Nephron (organoid): ENCODE data around the gene PKN2.
A peak's percentile ranks its signal among the peaks of the same experiment; 100 is the strongest.

Source experiments
- H3K27ac Mint-ChIP-seq, 3 experiments: 2 replicates each; pipeline ENCODE4 v1.8.0; 2020; ENCODE audit warnings: mixed read lengths in 3 of 3, mild to moderate bottlenecking in 2 of 3, moderate library complexity in 1 of 3
- H3K27me3 Mint-ChIP-seq: 2 replicates; pipeline ENCODE4 v1.8.0; 2021; ENCODE audit warnings: low read depth, mild to moderate bottlenecking, moderate library complexity, mixed read lengths
- H3K36me3 Mint-ChIP-seq: 2 replicates; pipeline ENCODE4 v1.8.0; 2020; ENCODE audit warnings: low read depth, mixed read lengths
- H3K4me1 Mint-ChIP-seq: 2 replicates; pipeline ENCODE4 v1.8.0; 2020; ENCODE audit warnings: mixed read lengths
- H3K4me3 Mint-ChIP-seq, 3 experiments: 2 replicates each; pipeline ENCODE4 v1.8.0; 2020; ENCODE audit warnings: mild to moderate bottlenecking in 3 of 3, mixed read lengths in 3 of 3, moderate library complexity in 2 of 3
- H3K9me3 Mint-ChIP-seq: 2 replicates; pipeline ENCODE4 v1.8.0; 2020; ENCODE audit warnings: mixed read lengths
- TF ChIP-seq, protein P1 (sequence below), 3 experiments: fragments of 200-600 bp; sonication (generic); IDR thresholded peaks; one replicate each; pipeline ENCODE4 v1.5.0; 2021; ENCODE audit warnings: antibody characterized with exemption in 3 of 3; ENCODE audit not compliant: unreplicated experiment in 3 of 3

Gene PKN2

DNA sequence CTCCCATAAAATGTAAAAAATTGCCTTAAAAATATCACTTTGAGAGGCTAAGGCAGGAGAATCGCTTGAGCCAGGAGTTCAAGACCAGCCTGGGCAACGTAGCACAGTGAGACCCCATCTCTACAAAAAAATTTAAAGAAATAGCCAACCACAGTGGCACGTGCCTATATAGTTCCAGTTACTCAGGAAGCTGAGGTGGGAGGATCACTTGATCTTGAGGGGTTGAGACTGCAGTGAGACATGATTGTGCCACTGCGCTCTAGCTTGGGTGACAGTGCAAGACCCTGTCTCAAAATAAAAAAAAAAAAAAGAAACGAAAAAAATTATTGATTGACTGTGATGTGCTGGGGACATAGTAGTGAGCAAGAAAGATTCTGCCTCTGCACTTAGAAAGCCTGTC, 38.4 kb downstream of the PKN2 start:
- Mint-ChIP-seq H3K27ac (no peak overlapping the region), H3K4me1 (no peaks in the 10 kb centered on the region), H3K4me3 (no peak overlapping the region), H3K36me3 (peaks cover 39% of the 10 kb centered on the region), H3K27me3 (no peaks in the 10 kb centered on the region), H3K9me3 (peaks cover 10% of the 10 kb centered on the region)
- TF ChIP-seq, protein P1, sequence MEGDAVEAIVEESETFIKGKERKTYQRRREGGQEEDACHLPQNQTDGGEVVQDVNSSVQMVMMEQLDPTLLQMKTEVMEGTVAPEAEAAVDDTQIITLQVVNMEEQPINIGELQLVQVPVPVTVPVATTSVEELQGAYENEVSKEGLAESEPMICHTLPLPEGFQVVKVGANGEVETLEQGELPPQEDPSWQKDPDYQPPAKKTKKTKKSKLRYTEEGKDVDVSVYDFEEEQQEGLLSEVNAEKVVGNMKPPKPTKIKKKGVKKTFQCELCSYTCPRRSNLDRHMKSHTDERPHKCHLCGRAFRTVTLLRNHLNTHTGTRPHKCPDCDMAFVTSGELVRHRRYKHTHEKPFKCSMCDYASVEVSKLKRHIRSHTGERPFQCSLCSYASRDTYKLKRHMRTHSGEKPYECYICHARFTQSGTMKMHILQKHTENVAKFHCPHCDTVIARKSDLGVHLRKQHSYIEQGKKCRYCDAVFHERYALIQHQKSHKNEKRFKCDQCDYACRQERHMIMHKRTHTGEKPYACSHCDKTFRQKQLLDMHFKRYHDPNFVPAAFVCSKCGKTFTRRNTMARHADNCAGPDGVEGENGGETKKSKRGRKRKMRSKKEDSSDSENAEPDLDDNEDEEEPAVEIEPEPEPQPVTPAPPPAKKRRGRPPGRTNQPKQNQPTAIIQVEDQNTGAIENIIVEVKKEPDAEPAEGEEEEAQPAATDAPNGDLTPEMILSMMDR (IDR thresholded peaks at IDR 0.05; ENCODE audit: unreplicated experiment in 3 of 3) = no peak

DNA sequence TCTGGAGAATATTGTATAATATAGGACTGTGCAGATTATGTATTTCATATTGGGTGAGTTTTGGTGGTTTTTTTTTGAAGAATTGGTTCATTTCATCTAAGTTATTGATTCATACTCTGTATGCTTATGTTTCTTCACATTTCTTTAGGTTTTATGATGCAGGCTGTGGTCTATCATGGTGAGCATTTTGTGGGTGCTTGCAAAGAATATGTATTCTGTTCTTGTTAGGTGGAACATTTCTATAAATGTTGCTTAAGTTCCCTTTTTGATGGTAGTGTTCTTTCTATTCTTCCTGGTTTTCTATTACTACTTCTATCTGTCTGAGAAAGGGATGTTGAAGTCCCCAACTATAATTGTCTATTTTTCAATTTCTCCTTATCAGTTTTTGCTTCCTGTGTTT, 42.6 kb downstream of the PKN2 start:
- H3K27ac Mint-ChIP-seq = no peak overlapping the region
- H3K4me3 Mint-ChIP-seq = no peak overlapping the region
- H3K27me3 Mint-ChIP-seq = no peaks in the 10 kb centered on the region
- no peaks in the 10 kb centered on the region for H3K9me3 Mint-ChIP-seq
- TF ChIP-seq, protein P1 (IDR thresholded peaks at IDR 0.05; ENCODE audit: unreplicated experiment in 3 of 3) = no peak
- peaks cover 32% of the 10 kb centered on the region for H3K4me1 Mint-ChIP-seq
- H3K36me3 Mint-ChIP-seq = peaks cover 35% of the 10 kb centered on the region

- no peaks in the 10 kb centered on the region for H3K27me3 Mint-ChIP-seq
- H3K27ac Mint-ChIP-seq = no peak overlapping the region
- H3K4me3 Mint-ChIP-seq = no peak overlapping the region
- H3K9me3 Mint-ChIP-seq = no peaks in the 10 kb centered on the region
- peaks cover 35% of the 10 kb centered on the region for H3K4me1 Mint-ChIP-seq
- TF ChIP-seq, protein P1 (IDR thresholded peaks at IDR 0.05; ENCODE audit: unreplicated experiment in 3 of 3) = no peak
- H3K36me3 Mint-ChIP-seq = peaks cover 35% of the 10 kb centered on the region
Measured at GRCh38 chr1:88727205-88727604, 43.1 kb downstream of the PKN2 start.

GRCh38 chr1:88729297-88729696, 45.2 kb downstream of the PKN2 start:
- peak overlapping the region in 2 of 3 experiments; percentile 24 to 50 for H3K27ac Mint-ChIP-seq
- H3K4me1 Mint-ChIP-seq = peaks cover 35% of the 10 kb centered on the region
- no peaks in the 10 kb centered on the region for H3K27me3 Mint-ChIP-seq
- TF ChIP-seq, protein P1 (IDR thresholded peaks at IDR 0.05; ENCODE audit: unreplicated experiment in 3 of 3) = no peak
- peaks cover 41% of the 10 kb centered on the region for H3K36me3 Mint-ChIP-seq
- peaks cover 7% of the 10 kb centered on the region for H3K9me3 Mint-ChIP-seq
- H3K4me3 Mint-ChIP-seq = no peak overlapping the region

DNA sequence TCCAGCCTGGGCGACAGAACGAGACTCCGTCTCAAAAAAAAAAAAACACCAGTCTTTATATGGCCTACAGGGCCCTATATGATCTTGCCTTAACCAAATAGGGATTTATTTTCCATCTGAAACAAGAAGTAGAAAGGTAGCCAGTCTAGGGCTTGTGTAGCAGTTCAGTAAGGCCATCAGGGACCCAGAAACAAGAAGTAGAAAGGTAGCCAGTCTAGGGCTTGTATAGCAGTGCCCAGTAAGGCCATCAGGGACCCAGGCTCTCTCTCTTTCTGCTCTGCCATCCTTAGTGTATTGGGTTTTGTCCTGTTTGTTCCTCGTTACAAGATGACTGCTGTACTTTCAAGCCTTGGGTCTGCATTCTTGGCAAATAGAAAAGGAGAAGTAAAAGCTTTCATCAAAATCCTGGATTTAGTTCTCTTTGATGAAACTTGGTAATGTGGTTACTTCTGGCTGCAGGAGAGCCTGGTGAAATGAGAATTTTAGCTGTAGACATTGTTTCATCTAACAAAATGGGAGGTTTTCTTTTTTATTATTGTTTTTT, 46.1 kb downstream of the PKN2 start:
- peaks cover 35% of the 10 kb centered on the region for H3K4me1 Mint-ChIP-seq
- peaks cover 50% of the 10 kb centered on the region for H3K36me3 Mint-ChIP-seq

DNA sequence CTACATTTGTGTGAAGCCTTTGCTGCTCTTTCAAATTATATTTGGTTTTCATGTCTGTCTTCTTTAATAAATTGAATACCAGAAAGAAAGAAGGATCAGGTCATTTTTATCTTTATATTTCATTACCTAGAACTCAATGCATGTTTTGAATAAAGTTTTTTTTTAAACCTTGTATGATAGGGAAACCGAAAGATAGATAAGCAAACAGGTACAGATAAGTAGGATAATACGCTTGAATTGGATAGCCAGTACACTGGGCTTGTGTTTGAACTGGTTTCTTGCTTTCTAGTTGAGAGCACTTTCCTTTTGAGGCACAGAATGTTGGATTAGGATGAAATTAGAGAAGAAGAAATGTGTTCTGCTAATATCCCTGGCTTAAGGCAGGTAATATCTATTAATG, 46.9 kb downstream of the PKN2 start:
- Mint-ChIP-seq H3K4me3 (peak overlapping the region in 1 of 3 experiments; percentile 9), H3K36me3 (peaks cover 58% of the 10 kb centered on the region), H3K27me3 (no peaks in the 10 kb centered on the region), H3K27ac (peak overlapping the region; percentile 85 to 91 (median 87)), H3K9me3 (peaks cover 22% of the 10 kb centered on the region), H3K4me1 (peaks cover 35% of the 10 kb centered on the region)
- TF ChIP-seq, protein P1 (IDR thresholded peaks at IDR 0.05; ENCODE audit: unreplicated experiment in 3 of 3) = no peak

More for the DNA sequence above, 46.1 kb downstream of the PKN2 start:
- no peak overlapping the region for H3K4me3 Mint-ChIP-seq
- no peaks in the 10 kb centered on the region for H3K27me3 Mint-ChIP-seq
- H3K9me3 Mint-ChIP-seq = peaks cover 14% of the 10 kb centered on the region
- peak overlapping the region in 2 of 3 experiments; percentile 41 to 85 for H3K27ac Mint-ChIP-seq
- TF ChIP-seq, protein P1 (IDR thresholded peaks at IDR 0.05; ENCODE audit: unreplicated experiment in 3 of 3) = no peak
